Muscle of back (tissue), 13 donors: Measurements from ENCODE around the gene RNF166. TPM values are rescaled to one million over a fixed set of nuclear protein-coding genes. Genes with fewer than 3 reads are reported as not detected.

ENCODE experiments used
- DNase-seq, 3 donors: peaks; one replicate each; pipeline versions ENCODE4 v3.0.0 to v3.0.0-alpha.2; 2013
- long read RNA-seq, 9 donors: transcript quantifications; one replicate each; lab custom pipeline, GENCODE V29; 2026
- polyA plus RNA-seq, 10 donors: library from polyadenylated mRNA; unstranded; fragments of 120-200 nt; gene quantifications; one replicate each; pipeline ENCODE4 v1.2.1, GENCODE V29; 2013; ENCODE audit not compliant: insufficient read length in 10 of 10

RNF166 gene
- 10 to 100 TPM; 13.0 to 23.0 (median 15.6) TPM for polyA plus RNA-seq
- long read RNA-seq, donor 1, partial matches to known transcripts: 0 of 3 reads
- long read RNA-seq, donor 1, other reads (novel, unspliced or antisense): 0 of 3 reads
- long read RNA-seq, donor 2, partial matches to known transcripts: 0 of 1 reads
- long read RNA-seq, donor 2, other reads (novel, unspliced or antisense): 0 of 1 reads
- long read RNA-seq, donor 3: 0 reads
- long read RNA-seq, donor 4, partial matches to known transcripts: 0 of 4 reads
- long read RNA-seq, donor 4, other reads (novel, unspliced or antisense): 0 of 4 reads
- long read RNA-seq, donor 5: 0 reads
- long read RNA-seq, donor 6, partial matches to known transcripts: 0 of 2 reads
- long read RNA-seq, donor 6, other reads (novel, unspliced or antisense): 0 of 2 reads
- long read RNA-seq, donor 7, partial matches to known transcripts: 0 of 2 reads
- long read RNA-seq, donor 7, other reads (novel, unspliced or antisense): 0 of 2 reads
- long read RNA-seq, donor 8, partial matches to known transcripts: 0 of 1 reads
- long read RNA-seq, donor 8, other reads (novel, unspliced or antisense): 0 of 1 reads
- long read RNA-seq, donor 9: 0 reads

GRCh38 chr16:88706229-88706964 lies at the start of gene RNF166, which contains the start of gene CTU2:
Gene RNF166, minus strand, starts transcription at chr16:88706408. Its CDS starts 83 bp downstream, at chr16:88706325.
Gene CTU2, plus strand, starts transcription at chr16:88706503. Its CDS starts 28 bp downstream, at chr16:88706531.
- peak; percentile 86 to 96 (median 95) for DNase-seq

- DNase-seq: no peak
These were observed 48.9 kb upstream of the RNF166 start for GRCh38 chr16:88754912-88755744.

GRCh38 chr16:88754109-88754911 lies 48.1 kb upstream of the RNF166 start:
- DNase-seq: no peak

GRCh38 chr16:88753602-88754001 lies 47.4 kb upstream of the RNF166 start:
- DNase-seq: no peak

- DNase-seq: no peak
These were observed 47.0 kb upstream of the RNF166 start for GRCh38 chr16:88753191-88753590.

GRCh38 chr16:88752386-88753002 lies 46.3 kb upstream of the RNF166 start:
- no peak for DNase-seq

GRCh38 chr16:88750854-88751253 lies 44.6 kb upstream of the RNF166 start:
- DNase-seq: no peak

GRCh38 chr16:88749358-88749757 lies 43.1 kb upstream of the RNF166 start:
- no peak for DNase-seq

GRCh38 chr16:88748364-88748763 lies 42.2 kb upstream of the RNF166 start:
- no peak for DNase-seq

GRCh38 chr16:88747588-88748301 lies 41.5 kb upstream of the RNF166 start:
- DNase-seq: no peak

- DNase-seq: peak; percentile 38 to 82 (median 60)
These were observed 40.3 kb upstream of the RNF166 start for GRCh38 chr16:88746506-88746905.

- peak in 1 of 3 donors; percentile 71 for DNase-seq
These were observed 38.6 kb upstream of the RNF166 start for GRCh38 chr16:88744577-88745521.

GRCh38 chr16:88743693-88744576 lies 37.7 kb upstream of the RNF166 start:
- peak; percentile 35 to 72 (median 65) for DNase-seq

GRCh38 chr16:88742896-88743605 lies 36.8 kb upstream of the RNF166 start:
- no peak for DNase-seq

GRCh38 chr16:88741368-88741767 lies 35.2 kb upstream of the RNF166 start:
- DNase-seq: no peak

- DNase-seq: no peak
These were observed 34.5 kb upstream of the RNF166 start for GRCh38 chr16:88740727-88741055.
